ENCODE data around the gene RCSD1.

The RCSD1 gene

GRCh38 chr1:167617153-167618147 is 12.6 kb upstream of the RCSD1 start:
- no peak for DNase-seq (ENCODE audit: low read depth, low spot score)

GRCh38 chr1:167618366-167618765 is 11.7 kb upstream of the RCSD1 start:
- DNase-seq (ENCODE audit: low read depth, low spot score) = no peak

GRCh38 chr1:167618789-167619188 is 11.2 kb upstream of the RCSD1 start:
- no peak for DNase-seq (ENCODE audit: low read depth, low spot score)

GRCh38 chr1:167620002-167620401 is 10.0 kb upstream of the RCSD1 start:
- no peak for DNase-seq (ENCODE audit: low read depth, low spot score)

GRCh38 chr1:167621780-167622313 is 8.2 kb upstream of the RCSD1 start:
- DNase-seq (ENCODE audit: low read depth, low spot score) = no peak

GRCh38 chr1:167623951-167624350 is 6.1 kb upstream of the RCSD1 start:
- no peak for DNase-seq (ENCODE audit: low read depth, low spot score)

GRCh38 chr1:167625040-167625823 is 4.8 kb upstream of the RCSD1 start:
- DNase-seq (ENCODE audit: low read depth, low spot score) = no peak

GRCh38 chr1:167627615-167627864 is 2.5 kb upstream of the RCSD1 start:
- no peak for DNase-seq (ENCODE audit: low read depth, low spot score)

- DNase-seq (ENCODE audit: low read depth, low spot score) = peak; percentile 41
These were observed 2.0 kb upstream of the RCSD1 start for GRCh38 chr1:167627865-167628641.

GRCh38 chr1:167628741-167629515 is 1.1 kb upstream of the RCSD1 start:
- DNase-seq (ENCODE audit: low read depth, low spot score) = no peak

- no peak for DNase-seq (ENCODE audit: low read depth, low spot score)
These were observed 745 bp downstream of the RCSD1 start for GRCh38 chr1:167630568-167631385.

GRCh38 chr1:167631386-167631935 is 1.4 kb downstream of the RCSD1 start:
- DNase-seq (ENCODE audit: low read depth, low spot score) = no peak

GRCh38 chr1:167631936-167632614 is 2.0 kb downstream of the RCSD1 start:
- DNase-seq (ENCODE audit: low read depth, low spot score) = no peak

- DNase-seq (ENCODE audit: low read depth, low spot score) = no peak
These were observed 3.4 kb downstream of the RCSD1 start for GRCh38 chr1:167633258-167633944.

- no peak for DNase-seq (ENCODE audit: low read depth, low spot score)
These were observed 4.4 kb downstream of the RCSD1 start for GRCh38 chr1:167634435-167634834.

- DNase-seq (ENCODE audit: low read depth, low spot score) = no peak
These were observed 5.2 kb downstream of the RCSD1 start for GRCh38 chr1:167635156-167635648.

GRCh38 chr1:167635941-167636340 is 5.9 kb downstream of the RCSD1 start:
- no peak for DNase-seq (ENCODE audit: low read depth, low spot score)

- DNase-seq (ENCODE audit: low read depth, low spot score) = no peak
These were observed 8.0 kb downstream of the RCSD1 start for GRCh38 chr1:167638064-167638463.
